Peyer's patch (tissue), 4 donors: ENCODE results near the gene PET100.

Experiments
- POLR2A ChIP-seq, 2 donors: fragments of 450-650 bp; IDR thresholded peaks; one replicate each; pipeline ENCODE4 v1.5.1; 2017; ENCODE audit warnings: antibody characterized with exemption in 2 of 2, mild to moderate bottlenecking in 2 of 2, moderate library complexity in 2 of 2
- TF ChIP-seq, protein P1 (sequence below), 6 experiments: fragments of 450-650 bp in 4 of 6; fragments of 200-600 bp in 2 of 6; sonication (generic) in 1 of 6; IDR thresholded peaks; one replicate each; pipeline ENCODE4 v1.5.1; 2017 to 2019; ENCODE audit warnings: antibody characterized with exemption in 6 of 6, mild to moderate bottlenecking in 3 of 6, moderate library complexity in 1 of 6

GRCh38 chr19:7645656-7646425, 16.2 kb downstream of the PET100 start:
- TF ChIP-seq, protein P1, sequence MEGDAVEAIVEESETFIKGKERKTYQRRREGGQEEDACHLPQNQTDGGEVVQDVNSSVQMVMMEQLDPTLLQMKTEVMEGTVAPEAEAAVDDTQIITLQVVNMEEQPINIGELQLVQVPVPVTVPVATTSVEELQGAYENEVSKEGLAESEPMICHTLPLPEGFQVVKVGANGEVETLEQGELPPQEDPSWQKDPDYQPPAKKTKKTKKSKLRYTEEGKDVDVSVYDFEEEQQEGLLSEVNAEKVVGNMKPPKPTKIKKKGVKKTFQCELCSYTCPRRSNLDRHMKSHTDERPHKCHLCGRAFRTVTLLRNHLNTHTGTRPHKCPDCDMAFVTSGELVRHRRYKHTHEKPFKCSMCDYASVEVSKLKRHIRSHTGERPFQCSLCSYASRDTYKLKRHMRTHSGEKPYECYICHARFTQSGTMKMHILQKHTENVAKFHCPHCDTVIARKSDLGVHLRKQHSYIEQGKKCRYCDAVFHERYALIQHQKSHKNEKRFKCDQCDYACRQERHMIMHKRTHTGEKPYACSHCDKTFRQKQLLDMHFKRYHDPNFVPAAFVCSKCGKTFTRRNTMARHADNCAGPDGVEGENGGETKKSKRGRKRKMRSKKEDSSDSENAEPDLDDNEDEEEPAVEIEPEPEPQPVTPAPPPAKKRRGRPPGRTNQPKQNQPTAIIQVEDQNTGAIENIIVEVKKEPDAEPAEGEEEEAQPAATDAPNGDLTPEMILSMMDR (IDR thresholded peaks at IDR 0.05), result no peak
- TF ChIP-seq POLR2A (IDR thresholded peaks at IDR 0.05), result no peak
